T-helper 1 cell treated with Interleukin-12 subunit alpha and Interleukin-12 subunit beta and Interleukin-4 antibody, amounts not matched to agents 30 ng/mL and 1 ng/mL, for 36 hours (primary cell): ENCODE data around the gene RCOR2. TPM values are rescaled to one million over a fixed set of nuclear protein-coding genes. Genes with fewer than 3 reads are reported as not detected.

Experiments used
- intact Hi-C: fragments of 100-400 bp; cut with micrococcal nuclease; formaldehyde crosslinking; loops from one replicate; pipeline ENCODE4 v1.15.1; 2024
- total RNA-seq: library from RNA; stranded (reverse); gene quantifications from 2 replicates; pipeline ENCODE4 v1.2.3, GENCODE V29; 2022

The RCOR2 gene
- total RNA-seq, 1 donor from 2014 or later, result not detected

DNA sequence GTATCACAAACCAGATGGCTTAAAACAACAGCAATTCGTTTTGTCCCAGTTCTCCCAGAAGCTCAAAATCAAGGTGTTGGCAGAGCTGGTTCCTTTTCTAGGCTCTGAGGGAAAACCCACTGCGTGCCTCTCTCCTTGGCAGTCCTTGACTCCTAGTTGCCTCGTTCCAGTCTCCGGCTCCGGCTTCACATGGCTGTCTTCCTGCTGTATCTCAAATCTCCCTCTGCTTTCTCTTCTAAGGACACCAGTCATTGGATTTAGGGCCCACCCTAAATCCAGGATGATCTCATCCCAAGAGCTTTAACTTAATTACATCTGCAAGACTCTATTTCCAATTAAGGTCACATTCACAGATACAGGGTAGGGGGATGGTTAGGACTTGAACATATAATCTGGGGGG lies 12.7 kb upstream of the RCOR2 start:
- intact Hi-C loops, result no loop called here

DNA sequence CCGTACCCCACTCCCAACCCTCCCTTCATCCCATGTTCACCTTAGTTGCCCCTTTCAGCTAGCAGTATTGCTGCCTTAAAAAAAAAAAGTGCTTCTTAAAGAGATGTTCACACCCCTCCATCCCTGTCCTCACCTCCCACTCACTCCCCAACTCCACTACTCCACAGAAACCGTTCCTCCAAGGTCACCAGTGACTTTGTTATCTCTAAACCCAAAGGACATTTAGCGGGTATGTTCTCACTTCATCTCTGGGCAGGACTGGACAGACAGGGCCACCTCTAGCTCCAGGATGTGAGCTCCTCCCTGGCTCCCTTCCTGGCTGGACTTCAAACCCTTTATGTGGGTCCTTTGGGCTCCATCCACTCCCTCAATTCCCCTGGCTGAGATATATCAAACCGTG lies 6.4 kb upstream of the RCOR2 start:
- intact Hi-C loops, result no loop called here

DNA sequence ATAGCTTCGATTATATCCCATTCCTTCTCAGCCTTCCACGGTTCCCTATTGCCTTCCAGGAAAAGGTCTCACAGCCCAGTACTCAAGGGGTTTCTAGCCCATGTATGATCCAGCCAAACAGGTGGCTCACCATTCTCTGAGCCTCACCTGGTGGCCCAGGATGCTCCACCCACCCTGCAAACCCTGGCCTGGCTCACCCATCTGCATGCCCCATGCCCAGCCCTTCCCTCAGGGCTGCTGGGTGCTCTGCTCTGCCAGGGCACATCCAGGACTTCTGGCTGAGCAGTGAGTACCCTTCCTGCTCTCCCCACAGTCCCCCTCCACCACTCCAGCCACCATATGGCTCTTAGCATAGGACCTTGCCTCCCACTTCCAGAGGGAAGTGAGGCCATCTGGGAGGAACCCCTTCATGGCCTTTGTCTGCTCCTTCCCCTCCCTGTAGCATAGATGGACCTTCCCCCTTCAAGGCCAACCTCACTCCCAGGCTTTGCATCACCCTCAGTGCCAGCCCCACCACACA lies 5.8 kb upstream of the RCOR2 start:
- intact Hi-C loops, result no loop called here

DNA sequence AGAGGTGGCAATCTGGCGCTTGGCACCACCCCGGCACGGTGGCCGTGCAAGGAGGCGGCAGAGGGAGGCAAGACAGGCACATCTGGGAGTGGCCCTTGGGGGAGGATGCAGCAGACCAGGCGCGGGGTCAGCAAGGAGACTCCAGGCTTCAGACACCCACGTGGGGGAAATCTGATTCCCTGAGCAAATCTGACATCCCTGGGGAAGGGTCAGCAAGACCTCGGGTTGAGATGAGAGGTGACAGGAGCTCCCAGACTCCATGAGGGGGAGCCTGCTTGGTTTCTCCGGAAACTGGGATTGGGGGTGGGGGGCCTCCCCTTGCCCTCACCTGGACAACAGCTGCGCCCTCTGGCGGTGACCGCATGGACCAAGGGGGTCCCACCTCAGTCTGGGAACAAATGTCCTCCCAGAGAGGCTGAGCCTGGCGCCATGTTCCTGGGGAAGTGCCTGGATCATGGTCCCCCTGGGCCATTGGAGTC lies 4.0 kb upstream of the RCOR2 start:
- intact Hi-C loops, result no loop called here

DNA sequence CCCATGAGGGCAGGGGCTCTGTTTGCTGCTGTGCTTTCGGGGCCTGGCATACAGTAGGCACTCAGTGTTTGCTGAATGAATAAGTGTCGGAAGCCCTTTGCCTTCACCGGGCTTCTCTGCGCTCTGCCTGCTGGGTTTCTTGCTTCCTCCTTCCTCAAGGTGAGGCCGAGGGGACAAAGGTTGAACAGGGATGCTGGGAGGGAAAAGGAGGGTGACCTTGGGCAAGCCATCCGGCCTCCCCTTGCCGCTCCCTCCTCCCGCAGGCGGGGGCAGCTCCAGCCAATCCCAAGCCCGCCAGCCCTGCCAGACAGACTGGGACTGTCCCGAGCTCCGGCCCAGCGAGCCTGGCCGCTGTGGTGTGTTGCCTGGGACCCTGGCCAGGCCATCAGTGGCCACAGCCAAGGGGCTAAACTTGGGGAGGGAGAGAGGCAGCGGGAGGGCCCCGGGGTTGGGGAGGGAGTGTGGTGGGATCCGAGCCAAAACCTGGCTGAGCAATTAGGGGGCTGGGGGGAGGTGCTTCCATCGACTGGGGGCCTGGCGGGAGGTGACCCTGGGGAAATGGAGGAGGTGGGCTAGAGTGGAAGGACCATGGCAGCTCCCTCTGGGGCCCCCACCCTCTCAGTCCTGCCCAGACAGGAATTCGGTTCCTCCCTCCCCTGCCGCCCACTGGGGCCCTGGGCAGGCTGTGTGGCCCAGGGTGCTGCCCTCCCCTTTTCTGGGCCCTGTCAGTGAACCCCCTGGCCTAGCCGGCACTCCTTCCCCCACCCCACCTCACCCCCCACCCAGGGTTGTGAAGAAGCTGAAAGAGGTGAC lies 3.4 kb upstream of the RCOR2 start:
- intact Hi-C loops, result no loop called here

DNA sequence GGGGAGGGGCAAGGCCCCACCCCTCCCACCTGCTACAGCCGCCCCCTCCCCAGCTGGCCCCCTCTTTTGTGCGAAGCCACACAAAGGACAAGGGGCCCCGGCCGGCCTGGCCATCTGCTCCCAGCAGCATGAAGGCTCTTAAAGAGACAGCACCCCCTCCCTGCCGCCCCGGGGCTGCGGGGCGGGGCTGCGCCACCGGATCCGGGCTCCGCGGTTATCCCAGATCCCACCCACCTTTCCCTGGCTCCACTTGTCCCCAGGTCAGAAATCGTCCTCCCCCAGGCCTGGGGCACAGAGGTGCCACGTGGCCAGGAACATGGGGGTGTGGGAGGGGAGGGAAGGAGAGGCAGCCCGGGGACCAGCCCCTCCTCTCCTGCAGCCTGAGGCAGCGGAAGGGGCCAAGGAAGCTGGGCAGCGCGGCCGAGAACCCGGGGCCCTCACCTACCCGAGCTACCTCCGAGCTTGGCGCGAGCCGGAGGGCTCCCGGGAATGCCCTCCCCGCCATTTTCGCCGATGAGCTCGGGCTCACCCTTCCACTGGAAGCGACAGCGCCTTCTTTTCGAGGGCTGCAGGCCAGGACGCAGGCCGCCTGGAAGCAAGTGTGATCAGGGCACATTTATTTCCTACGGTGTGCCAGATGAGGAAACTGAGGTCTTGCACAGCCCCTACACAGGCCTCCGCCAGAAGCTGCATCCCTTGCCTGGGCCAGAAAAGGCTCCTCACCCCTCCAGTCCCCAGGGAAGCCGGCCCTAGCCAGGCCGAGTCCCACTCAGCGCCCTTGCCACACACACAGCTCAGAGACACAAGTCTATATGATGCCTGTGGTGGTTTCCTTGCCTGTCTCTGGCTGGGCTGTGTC lies 2.5 kb upstream of the RCOR2 start:
- intact Hi-C loops, result loop anchor here (2.0 kb wide), 1 partner anchor 19 kb away; the partner anchor contains the start of gene NAA40

DNA sequence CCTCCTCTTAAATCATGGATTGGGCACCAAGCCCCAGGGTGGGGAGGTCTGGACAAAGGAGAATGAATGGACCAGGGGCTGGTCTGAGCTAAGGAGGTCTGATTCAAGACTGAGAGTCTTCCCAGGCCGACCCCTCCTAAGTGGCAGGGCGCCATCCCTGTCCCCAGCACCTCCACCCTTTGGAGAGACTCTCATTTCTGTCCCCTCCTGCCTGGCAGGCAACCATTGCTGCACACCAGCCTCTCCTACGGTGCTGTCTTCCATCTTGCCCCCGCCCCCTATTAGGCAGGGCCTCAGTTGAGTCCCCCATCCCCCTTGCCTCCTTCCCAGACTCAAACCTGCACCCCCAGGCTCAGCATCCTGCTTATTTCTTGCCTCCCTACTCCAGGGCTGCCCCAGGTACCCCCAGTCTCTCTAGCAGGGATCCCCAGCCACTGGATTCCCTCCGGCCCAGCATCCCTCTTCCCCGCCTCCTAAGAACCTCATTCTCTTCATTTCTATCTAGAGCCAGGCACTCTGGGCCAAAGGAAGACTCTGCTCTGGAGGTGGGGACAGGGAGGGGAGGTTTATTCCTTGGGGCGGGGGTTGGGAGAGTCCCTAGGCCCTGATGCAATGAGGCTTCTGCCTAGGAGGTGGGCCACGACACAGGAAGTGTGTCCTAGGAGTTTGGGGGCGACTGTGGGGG lies 1.7 kb upstream of the RCOR2 start:
- intact Hi-C loops, result loop anchor here (1.0 to 2.0 kb wide), 2 partner anchors 20 to 30 kb away; partner anchors contain the start of gene NAA40

DNA sequence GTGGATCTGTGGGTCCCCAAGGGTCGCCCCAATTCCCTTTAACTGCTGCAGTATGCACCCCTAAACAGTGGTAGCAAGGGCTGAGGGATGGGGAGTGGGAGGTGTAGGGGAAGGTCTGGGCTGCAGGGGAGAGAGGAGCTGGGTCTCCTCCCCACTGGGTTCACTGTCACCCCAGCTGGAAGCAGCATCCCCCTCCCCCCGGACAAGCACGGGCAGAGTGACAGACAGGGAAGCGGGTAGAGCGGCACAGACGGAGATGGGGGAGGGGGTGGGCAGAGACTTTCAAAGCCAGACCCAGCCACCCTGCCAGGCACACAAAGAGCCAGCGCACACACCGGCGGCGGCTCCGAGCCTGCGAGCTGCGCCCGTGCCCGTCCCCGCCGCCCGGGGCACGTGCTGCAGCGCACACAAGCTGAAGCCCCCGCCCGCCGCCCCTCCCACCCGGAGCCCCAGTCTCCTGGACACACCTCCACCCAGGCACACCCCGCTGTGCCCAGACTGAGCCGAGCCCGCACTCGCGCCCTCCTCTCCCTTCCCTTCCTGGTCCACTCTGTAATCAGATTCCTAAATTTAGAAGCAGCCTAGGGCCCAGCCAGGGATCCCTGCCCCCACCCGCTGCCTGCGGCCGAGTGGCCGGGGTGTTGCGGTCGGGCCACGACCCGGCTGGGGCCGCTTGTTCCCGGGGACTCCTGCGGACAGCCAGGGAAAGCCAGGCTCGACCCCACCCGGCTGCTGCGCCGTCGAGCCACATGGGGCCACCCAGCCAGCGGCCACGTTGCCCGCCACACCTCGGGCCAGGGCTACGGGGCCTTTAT lies 935 bp upstream of the RCOR2 start:
- intact Hi-C loops, result loop anchor here (1.0 to 2.0 kb wide), 3 partner anchors 21 to 81 kb away; partner anchors contain the start of gene NAA40

DNA sequence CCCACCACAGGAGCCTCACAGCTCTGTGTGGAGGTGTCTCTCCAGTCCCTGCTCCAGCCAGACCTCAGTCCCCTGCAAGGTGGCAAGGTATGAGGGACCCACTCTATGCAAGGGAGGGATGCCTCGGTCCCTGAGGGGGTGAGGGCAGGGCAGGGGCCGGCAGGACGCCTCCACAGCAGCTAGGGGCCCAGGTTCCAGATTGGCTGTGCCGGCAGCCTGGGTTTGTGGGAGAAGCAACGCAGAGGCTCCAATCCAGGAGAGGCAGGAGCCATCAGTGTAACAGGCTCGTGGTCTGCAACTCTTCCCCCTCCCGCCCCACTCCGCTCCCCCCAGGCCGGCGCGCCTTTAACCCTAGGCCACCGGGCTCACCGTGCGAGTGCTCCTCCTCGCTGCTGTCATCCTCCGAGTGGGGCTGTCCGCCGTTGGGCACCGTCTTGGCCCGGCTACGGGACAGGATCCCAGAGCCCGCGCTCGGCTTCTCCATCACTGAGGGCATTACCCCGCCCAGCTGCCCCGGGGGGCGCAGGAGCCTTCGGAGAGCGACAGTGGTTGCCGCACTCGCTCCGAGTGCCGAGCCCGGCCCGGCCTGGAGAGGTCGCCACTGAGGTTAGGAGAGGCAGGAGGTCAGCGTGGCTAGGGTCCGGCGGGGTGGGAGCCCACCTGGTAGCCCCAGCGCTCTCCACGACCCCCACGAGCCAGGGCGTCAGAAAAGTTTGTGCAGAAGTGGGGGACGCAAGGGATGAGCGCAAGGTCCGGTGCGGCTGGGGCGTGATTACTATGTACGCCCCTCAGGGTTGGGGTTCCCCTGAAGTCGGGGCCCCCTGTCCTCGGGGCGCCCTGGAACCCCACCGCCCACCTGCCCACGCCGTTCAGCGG lies 765 bp downstream of the RCOR2 start:
- intact Hi-C loops, result no loop called here

DNA sequence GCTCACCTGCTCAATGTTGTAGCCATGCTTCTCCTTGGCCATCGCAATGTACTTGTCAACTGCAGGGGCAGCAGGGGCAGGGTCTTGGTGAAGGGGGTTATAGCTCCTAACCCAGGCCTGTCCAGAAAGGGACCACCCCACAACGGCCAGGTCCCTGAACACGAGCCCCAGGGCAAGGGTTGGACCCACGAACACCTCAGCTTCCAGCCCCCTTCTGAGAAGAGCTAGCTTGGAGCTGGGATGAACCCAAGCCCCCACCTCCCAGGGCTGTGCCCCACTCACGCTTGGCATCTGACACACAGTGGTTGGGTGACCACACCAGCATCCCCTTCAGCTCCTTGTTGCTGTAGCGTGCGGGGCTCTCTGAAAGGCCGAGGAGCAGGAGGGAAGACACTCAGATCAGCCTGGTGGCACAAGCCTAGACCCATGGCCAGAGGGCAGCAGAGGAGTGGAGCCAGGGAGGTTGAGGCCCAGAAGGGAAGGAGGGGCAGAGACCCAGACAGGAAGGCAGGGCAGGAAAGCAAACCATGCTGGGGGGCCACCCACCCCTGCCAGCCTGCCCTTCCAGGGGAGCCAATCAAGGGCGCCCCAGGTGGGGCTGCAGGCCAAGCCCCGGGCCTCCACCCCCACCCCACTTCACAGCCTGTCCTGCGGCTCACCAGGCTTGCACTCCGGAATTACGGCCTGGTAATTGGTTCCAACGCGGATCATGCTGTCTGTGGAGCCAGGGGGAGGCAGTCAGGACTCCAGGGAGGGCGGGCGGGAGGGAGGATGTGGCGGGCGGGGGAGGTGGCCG lies 1.9 kb downstream of the RCOR2 start:
- intact Hi-C loops, result no loop called here

DNA sequence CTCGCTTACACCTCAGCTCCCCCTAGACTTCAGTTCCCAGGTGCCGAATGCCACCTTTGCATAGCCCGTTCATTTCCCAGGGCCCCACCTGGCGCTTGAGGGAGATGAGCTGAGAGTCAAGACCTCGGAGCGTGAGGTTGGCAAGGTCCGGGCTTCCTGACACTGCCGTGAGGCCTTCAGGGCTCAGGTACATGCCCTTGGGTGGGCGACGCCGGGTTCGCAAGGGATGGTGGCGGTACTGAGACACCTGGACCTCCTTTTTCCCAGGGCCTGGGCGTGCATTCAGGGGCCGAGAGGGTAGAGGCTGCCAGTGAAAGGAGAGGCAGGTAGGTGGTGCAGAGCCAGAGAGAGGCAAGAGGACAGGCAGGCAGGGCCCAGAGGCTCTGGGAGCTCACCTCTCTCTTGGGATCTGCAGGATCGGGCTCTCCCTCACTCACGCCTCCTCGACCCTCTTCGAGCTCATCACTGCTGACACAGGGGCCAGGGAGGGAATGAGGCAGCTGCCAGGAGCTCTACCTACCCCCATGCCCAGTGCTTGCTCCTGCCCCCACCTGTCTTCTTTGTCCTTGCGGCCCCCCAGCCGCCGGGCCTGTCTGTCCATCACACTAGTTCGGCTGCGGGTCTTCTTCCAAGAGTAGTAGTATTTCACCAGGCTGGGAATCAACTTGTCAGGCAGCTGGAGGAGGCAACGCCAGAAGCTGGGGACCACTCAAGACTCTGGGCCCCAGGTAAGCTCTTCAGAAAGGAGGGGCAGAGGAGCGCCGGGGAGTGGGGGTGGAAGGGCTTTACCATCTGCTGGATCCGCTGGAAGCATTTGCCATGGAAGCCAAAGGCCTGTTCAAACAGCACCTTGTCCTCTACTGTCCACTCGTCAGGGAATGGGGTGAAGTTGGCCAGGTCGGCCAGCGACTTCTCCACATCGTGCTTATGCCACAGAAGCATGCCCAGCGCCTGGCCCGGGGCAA lies 2.8 kb downstream of the RCOR2 start:
- intact Hi-C loops, result no loop called here

DNA sequence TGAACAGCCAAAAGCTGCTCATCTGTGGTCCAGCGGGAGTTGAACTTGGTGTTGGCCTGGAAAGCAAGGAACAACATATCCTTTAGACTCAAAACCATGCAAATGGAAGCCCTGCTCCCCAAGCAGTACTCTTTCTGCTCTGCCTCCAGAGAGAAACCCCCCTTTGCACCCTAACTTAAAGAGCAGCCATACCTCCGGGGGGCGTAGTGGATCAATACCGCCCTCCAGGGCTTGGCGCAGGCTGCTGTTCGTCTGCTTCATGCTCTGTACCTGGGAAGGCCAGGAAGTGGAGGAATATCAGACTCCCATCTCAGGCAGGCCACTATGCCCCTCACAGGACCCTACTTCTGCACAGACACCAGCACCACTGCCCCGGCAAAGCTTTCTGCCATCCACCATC lies 4.3 kb downstream of the RCOR2 start:
- intact Hi-C loops, result no loop called here

DNA sequence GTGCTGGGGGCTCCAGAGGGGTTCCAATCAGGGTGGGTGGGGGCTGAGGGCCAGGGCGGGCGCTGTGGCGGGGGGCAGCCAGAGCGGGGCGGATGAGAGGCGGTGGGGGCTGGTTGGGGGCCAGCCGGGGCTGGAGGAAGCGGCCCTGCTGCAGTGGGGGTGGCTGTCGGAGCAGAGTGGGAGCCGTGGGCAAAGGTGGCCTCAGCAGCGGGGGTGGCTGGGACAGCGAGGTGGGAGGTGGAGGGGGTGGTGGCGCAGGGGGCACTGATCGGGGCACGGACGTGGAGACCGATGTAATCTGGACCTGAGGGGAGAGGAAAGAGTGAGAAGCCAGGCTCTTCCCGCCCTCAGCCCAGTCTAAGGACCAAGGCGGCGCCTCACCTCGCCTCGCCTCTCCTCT lies 5.1 kb downstream of the RCOR2 start:
- intact Hi-C loops, result no loop called here

DNA sequence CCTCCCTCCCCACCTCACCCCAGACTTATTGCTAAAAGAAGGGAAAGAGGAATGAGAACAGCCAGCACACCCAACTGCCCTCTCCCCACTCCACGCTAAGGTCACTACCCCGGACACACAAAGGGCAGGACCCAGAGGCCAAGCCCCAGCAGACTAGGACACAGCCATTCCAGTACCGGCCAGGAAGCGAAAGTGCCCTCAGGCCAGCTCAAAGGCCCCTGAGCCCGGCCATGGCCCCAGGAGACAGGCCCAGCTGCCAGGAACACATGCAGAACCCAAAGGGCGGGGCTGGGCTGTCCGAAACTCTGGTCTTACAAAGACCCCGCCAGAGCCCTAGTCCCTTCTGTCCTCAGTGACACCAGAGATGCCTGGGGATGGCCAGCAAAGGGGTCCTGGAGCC lies 5.5 kb downstream of the RCOR2 start:
- intact Hi-C loops, result no loop called here

DNA sequence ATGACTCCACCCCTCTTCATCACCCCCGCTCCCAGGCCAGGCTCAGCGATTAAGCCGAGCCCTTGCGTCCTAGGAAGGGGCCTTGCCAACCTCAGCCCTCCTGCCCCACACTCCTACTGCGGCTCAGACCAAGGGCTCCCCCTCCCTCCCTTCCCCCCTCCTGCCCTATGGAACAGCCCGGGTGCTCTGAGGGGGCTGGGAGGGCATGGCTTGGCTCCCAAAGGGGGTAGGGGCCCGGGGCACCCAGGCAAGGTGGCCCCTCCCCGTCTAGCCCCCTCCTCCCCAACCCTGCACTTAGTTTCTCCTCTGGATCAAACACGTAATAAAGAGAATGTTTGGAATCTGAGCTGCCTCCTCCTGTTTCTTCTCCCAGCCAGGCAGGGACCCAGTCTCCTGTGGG lies 6.3 kb downstream of the RCOR2 start:
- intact Hi-C loops, result no loop called here

DNA sequence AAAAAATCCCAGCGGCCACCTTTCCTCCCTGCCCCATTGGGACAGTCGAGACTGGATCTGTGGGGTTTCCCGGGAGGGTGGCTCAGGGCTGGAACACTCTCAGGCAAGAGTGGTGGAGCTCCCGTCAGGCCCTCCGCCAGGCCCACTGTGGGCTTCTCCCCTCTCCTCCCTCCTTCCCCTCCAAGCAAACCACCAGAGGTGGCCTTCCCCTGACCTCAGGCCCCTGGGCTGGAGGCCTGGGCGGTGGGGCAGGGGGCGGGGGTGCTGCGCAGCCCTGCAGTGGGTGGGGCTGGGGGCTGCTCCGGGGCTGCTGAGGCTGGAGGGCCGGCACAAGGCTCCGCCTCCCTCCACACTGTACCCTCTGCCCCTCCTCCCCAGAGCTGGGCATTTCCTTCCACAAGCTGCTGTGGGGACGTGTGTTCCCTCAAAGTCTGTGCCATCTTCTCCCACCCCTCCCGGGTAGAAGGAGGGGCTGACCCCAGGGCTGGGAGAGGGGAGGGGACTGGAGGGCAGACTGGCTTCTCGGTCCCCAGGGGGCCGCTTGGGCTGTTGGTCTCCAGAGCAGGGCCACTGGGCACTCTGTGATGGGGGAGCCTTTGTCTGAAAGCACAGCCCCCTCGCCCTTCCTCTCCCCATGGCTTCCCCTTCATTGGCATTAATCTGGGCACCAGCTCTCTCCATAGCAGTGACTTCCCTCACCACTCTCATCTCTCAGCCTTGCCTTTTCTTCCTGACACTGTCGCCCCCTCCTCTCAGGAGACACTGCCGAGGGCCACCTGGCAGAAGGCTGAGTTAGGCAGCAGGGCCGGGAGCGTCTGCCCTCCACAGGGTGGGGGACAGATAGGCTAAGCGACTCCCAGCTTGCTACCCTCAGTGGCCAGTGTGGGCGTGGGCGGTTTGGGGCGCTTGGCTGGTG lies 7.1 kb downstream of the RCOR2 start:
- intact Hi-C loops, result no loop called here
